Ovary (tissue), 3 donors: ENCODE measurements around the gene CYP4A11.

Experiments used
- CTCF ChIP-seq, 3 donors: fragments of 450-650 bp in 2 of 3; fragments of 200-600 bp in 1 of 3; IDR thresholded peaks; one replicate each; pipeline versions ENCODE4 v1.5.1 to v1.8.0; 2016 to 2022; ENCODE audit warnings: antibody characterized with exemption in 3 of 3, mild to moderate bottlenecking in 1 of 3
- POLR2A ChIP-seq: fragments of 450-650 bp; IDR thresholded peaks from one replicate; pipeline ENCODE4 v1.6.1; 2017; ENCODE audit warnings: antibody characterized with exemption, mild to moderate bottlenecking, moderate library complexity
- donor health status: DM: no; HTN: no; CAD: no.

- TF ChIP-seq CTCF (IDR thresholded peaks at IDR 0.05) (no peak), POLR2A (no peak)
These were observed 7.5 kb upstream of the CYP4A11 start for GRCh38 chr1:46948629-46949416.
